ENCODE measurements around the gene NR1H2. TPM values are rescaled to one million over a fixed set of nuclear protein-coding genes. Genes with fewer than 3 reads are reported as not detected.

NR1H2 gene
- 100 to 1,000 TPM in 1 of 4 donors, 10 to 100 TPM in 3; 45.3 to 115 (median 61.4) TPM for total RNA-seq

GRCh38 chr19:50376166-50377050 is at the start of gene NR1H2:
Gene NR1H2 (plus strand): TSS chr19:50376457. CDS start chr19:50377606, 1,149 bp downstream.
- peak within 1 kb of the TSS; percentile 98 to 100 for H3K27ac ChIP-seq
- no peaks in the 10 kb centered on the region for H3K36me3 ChIP-seq
- intact Hi-C loops (cut with DNase I; ENCODE audit: low total_unique reads): loop anchor here (10.0 kb wide), 1 partner anchor 408 kb away; no protein-coding TSS in a partner anchor
- no peaks in the 10 kb centered on the region for H3K9me3 ChIP-seq
- no peaks in the 10 kb centered on the region for H3K27me3 ChIP-seq
- peak; percentile 95 to 96 for DNase-seq
- no peaks in the 10 kb centered on the region for H3K4me1 ChIP-seq
- TF ChIP-seq CTCF (IDR thresholded peaks at IDR 0.05) (peak in 1 of 4 experiments; percentile 13), POLR2A (IDR thresholded peaks at IDR 0.05) (peak; percentile 67 to 82)
- H3K4me3 ChIP-seq: peak within 1 kb of the TSS; percentile 91 to 98

GRCh38 chr19:50327013-50327412 is 49.2 kb upstream of the NR1H2 start:
- no peak for DNase-seq
- Histone ChIP-seq H3K36me3 (no peaks in the 10 kb centered on the region), H3K4me3 (no peak overlapping the region), H3K4me1 (peaks cover 0 to 3% of the 10 kb centered on the region in 2 donors), H3K9me3 (no peaks in the 10 kb centered on the region), H3K27ac (no peak overlapping the region), H3K27me3 (peaks cover 25 to 32% of the 10 kb centered on the region in 2 donors)
- intact Hi-C loops (cut with DNase I; ENCODE audit: low total_unique reads): no loop called here
- no peak for TF ChIP-seq CTCF (IDR thresholded peaks at IDR 0.05)
- no peak for TF ChIP-seq POLR2A (IDR thresholded peaks at IDR 0.05)

GRCh38 chr19:50327461-50328223 is 48.6 kb upstream of the NR1H2 start:
- Histone ChIP-seq H3K36me3 (no peaks in the 10 kb centered on the region), H3K27ac (no peak overlapping the region), H3K9me3 (no peaks in the 10 kb centered on the region), H3K27me3 (peaks cover 25 to 39% of the 10 kb centered on the region in 2 donors), H3K4me3 (no peak overlapping the region), H3K4me1 (peaks cover 0 to 3% of the 10 kb centered on the region in 2 donors)
- DNase-seq: no peak
- intact Hi-C loops (cut with DNase I; ENCODE audit: low total_unique reads): no loop called here
- TF ChIP-seq CTCF (IDR thresholded peaks at IDR 0.05): no peak
- no peak for TF ChIP-seq POLR2A (IDR thresholded peaks at IDR 0.05)

- H3K27me3 ChIP-seq: peaks cover 30 to 46% of the 10 kb centered on the region in 2 donors
- intact Hi-C loops (cut with DNase I; ENCODE audit: low total_unique reads): no loop called here
These were observed 47.9 kb upstream of the NR1H2 start for GRCh38 chr19:50328224-50328872.

More at GRCh38 chr19:50328224-50328872, 47.9 kb upstream of the NR1H2 start:
- Histone ChIP-seq H3K36me3 (no peaks in the 10 kb centered on the region), H3K4me1 (peaks cover 0 to 3% of the 10 kb centered on the region in 2 donors), H3K9me3 (no peaks in the 10 kb centered on the region), H3K4me3 (no peak overlapping the region), H3K27ac (no peak overlapping the region)
- TF ChIP-seq CTCF (IDR thresholded peaks at IDR 0.05) (peak in 1 of 4 experiments; percentile 15), POLR2A (IDR thresholded peaks at IDR 0.05) (no peak)
- no peak for DNase-seq

Data from uterus (tissue), 4 donors.